Astrocyte of the spinal cord (primary cell): ENCODE results near the gene POLR2E.

Source experiments
- DNase-seq: peaks from one replicate; pipeline ENCODE4 v3.0.0; 2011; ENCODE audit warnings: low read depth, low spot score
- H3K4me3 ChIP-seq: 2 replicates; pipeline ENCODE4 v1.5.1; 2011; ENCODE audit warnings: low read depth, mild to moderate bottlenecking, low read length, moderate library complexity
- in situ Hi-C: cut with HindIII; loops from 2 replicates; pipeline ENCODE4 v1.10.0; 2017; ENCODE audit warnings: low sequenced_read_pairs
- TF ChIP-seq, protein P1 (sequence below): IDR thresholded peaks from 2 replicates; pipeline ENCODE4 v1.5.1; 2012; ENCODE audit warnings: low read depth, mild to moderate bottlenecking, low read length, inconsistent platforms

The POLR2E gene

DNA sequence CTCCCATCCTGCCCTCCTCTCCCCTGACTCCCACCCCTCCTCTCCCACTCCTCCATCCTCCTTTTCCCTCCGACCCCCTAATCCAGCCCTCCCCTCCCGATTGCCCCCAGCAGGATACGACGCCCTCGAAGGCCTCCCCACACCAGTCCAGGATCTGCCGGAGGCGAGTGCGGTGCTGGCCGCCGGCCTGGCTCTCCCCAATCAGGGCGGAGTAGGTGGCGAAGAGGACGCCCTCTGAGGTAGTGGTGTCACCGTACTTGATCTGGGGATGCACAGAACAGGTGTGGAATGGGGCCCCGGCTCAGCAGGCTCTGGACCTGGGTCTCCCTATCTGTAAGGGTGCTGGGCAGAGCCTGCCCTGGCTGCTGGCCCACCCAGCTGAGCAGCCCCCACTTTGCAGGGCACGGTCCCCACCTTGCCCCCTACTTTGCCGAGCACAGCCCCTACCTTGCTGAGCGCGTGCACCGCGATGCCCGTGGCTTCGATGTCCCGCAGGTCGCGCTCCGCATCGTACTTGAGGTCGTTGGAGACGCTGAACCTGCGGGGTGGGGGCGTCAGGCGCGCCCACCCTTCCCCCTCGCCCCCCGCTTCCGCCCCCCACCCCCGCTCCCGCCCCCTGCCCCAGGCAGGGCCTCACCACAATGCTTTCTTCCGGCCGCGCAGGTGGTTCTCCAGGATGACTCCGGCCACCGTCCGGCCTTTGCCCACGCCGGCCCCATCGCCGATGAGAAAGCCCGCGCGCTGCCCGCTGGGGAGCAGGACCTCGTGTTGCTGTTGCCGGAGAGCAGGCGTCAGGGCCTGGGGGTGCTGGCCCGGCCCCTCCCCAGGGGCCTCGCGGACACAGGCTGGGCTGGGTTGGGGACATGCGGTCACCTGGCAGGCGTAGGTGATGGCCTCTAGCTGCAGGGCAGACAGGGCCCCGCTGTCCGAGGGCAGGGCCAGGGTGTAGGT, 27.1 kb upstream of the POLR2E start:
- DNase-seq, result no peak
- in situ Hi-C loops, result no loop called here
- no peak overlapping the region for H3K4me3 ChIP-seq
- TF ChIP-seq, protein P1, sequence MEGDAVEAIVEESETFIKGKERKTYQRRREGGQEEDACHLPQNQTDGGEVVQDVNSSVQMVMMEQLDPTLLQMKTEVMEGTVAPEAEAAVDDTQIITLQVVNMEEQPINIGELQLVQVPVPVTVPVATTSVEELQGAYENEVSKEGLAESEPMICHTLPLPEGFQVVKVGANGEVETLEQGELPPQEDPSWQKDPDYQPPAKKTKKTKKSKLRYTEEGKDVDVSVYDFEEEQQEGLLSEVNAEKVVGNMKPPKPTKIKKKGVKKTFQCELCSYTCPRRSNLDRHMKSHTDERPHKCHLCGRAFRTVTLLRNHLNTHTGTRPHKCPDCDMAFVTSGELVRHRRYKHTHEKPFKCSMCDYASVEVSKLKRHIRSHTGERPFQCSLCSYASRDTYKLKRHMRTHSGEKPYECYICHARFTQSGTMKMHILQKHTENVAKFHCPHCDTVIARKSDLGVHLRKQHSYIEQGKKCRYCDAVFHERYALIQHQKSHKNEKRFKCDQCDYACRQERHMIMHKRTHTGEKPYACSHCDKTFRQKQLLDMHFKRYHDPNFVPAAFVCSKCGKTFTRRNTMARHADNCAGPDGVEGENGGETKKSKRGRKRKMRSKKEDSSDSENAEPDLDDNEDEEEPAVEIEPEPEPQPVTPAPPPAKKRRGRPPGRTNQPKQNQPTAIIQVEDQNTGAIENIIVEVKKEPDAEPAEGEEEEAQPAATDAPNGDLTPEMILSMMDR, result no peak

DNA sequence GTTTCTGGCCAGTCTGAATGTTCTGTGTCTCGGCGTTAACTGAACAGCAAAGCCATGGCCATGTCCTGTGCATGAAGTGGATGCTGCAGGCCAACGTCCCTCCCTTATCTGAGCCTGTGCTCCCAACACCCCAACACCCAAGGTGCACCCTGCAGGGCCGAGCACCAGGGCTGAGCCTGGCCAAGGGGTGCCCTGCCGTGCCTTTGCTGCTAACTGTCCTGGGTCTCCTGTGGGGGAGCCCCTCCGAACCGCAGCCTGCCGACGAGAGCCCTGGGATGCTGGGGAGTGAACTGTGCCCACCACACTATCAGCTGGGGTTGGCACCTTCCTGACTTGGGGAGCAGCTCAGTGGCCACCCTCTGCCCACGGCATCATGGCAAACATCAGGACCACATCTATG, 26.2 kb upstream of the POLR2E start:
- DNase-seq, result no peak
- H3K4me3 ChIP-seq, result no peak overlapping the region
- TF ChIP-seq, protein P1, result no peak
- in situ Hi-C loops, result no loop called here

DNA sequence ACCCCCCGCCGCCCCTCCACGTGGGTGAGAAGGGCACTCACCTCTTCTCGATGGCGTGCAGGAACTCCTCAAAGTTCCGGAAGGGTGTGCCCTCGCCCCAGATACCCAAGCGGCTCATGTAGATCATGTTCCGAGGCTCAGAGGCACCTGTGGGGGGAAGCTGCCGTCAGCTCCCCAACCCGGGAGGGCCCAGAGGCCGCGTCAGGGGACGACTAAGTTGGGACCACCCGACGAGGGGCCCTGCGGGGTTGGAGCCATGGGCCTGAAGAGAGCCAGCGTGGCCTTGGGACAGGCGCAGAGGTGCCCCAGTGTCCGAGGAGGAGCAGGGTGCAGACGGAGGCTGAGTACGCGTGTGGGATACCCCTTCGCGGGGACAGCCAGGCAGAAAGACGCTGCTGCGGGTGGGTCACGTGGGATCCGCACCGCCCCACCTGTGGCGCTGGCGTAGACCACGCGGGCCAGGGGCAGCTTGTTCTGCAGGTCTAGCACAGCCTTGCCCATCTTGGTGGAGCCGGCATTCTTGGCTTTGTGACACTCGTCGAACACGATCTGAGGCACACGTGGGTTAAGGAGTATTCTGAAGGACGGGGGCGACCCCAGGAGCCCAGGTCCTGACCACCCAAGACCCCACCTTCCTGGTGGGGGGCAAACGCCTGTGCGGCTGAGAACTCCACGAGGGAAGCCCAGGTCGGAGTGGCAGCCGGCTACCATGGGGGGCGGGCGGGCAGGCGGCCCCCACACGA, 24.5 kb upstream of the POLR2E start:
- TF ChIP-seq, protein P1, result no peak
- in situ Hi-C loops, result no loop called here
- no peak overlapping the region for H3K4me3 ChIP-seq
- DNase-seq, result no peak

DNA sequence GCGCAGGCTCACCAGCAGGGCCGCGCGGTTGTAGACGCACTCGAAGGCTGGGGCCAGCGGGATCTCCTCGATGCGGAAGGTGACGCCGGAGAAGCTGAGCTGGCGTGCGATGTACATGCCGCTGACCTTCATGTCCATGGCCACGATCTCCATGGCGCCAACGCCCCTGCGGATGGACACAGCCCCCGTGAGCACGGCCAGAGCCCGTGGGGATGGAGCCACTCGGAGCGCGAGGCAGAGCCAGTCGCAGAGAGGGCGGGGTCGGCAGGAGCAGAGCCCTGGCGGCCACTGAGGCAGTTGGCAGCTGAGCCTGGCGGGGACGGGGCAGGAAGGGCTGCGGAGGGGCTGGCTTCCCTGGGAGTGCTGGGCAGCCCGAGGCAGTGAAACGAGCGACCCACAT, 23.8 kb upstream of the POLR2E start:
- DNase-seq, result no peak

DNA sequence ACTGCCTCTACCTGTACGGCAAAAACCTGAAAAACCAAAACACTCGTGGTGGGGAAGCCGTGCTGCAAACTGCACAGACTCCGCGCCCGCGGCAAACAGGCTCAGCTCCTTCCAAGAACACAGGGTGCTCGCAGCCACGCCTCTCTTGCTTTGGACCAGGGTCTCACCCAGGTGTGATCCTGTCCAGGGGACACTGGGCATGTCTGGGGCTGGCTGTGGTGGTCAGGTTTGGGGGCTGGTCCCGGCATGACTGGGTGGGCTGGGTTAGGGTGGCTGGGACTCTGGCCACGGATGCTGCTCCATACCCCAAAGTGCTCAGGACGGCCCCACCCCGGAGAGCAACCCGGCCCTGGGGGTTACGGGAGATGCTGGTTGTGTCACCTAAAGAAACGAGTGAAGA, 22.5 kb upstream of the POLR2E start:
- no peak overlapping the region for H3K4me3 ChIP-seq
- in situ Hi-C loops, result no loop called here
- DNase-seq, result no peak
- TF ChIP-seq, protein P1, result no peak

More for the DNA sequence above, 23.8 kb upstream of the POLR2E start:
- TF ChIP-seq, protein P1, result no peak
- no peak overlapping the region for H3K4me3 ChIP-seq
- in situ Hi-C loops, result no loop called here

DNA sequence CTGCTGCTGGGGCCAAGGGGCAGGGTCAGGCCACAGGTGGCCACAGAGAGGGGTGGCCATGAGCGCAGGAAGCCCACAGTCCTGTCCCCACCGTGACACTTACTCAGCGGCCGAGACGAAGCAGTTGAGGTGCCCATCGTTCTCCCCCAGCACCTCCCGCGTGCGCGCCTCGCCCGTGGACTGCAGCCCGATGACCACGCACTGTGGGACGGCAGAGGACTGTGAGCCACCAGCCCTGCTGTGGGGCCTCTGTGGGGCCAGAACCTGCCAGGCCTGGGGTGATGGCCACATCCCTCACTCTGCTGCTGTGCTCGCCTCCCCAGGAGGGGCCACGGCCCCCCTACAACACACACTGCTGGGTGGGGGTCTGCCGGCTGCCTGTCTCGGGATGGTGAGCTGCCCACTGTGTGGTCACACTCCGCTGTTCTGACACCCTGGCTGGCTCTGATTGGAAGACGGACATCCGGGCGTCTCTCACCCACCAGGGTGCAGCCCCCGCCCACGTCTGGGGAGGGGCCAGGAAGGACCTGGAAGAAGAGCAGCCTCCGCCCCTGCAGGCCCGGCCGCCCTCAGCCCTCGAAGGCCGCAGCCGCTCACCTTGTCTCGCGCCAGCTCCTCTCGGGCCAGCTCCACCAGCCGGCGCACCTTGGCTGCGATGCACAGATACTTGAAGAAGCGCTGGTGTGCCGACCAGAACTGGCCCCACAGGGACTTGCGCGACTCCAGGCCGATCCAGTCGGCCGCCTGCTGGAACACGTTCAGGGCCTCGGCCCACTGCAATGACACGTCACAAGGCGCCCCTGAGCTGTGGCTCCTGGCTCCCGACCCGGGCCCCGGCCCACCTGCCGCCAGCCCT, 21.8 kb upstream of the POLR2E start:
- H3K4me3 ChIP-seq, result no peak overlapping the region
- DNase-seq, result no peak
- TF ChIP-seq, protein P1, result no peak
- in situ Hi-C loops, result no loop called here
